Endometrial microvascular endothelial cells (primary cell): ENCODE measurements around the gene OR6S1. TPM values are rescaled to one million over a fixed set of nuclear protein-coding genes. Genes with fewer than 3 reads are reported as not detected.

Experiments used
- in situ Hi-C: cut with HindIII; loops from 2 replicates; pipeline ENCODE4 v1.10.0; 2017; ENCODE audit warnings: low sequenced_read_pairs, low pct_unique_long_range_greater_than_20kb; ENCODE audit errors: inconsistent ontology term
- total RNA-seq: library from RNA; depleted of rRNA; stranded (reverse); fragments of >200 nt; gene quantifications from one replicate; pipeline ENCODE4 v1.2.3, GENCODE V29; 2015; ENCODE audit errors: inconsistent ontology term

OR6S1 gene
- not detected for total RNA-seq

DNA sequence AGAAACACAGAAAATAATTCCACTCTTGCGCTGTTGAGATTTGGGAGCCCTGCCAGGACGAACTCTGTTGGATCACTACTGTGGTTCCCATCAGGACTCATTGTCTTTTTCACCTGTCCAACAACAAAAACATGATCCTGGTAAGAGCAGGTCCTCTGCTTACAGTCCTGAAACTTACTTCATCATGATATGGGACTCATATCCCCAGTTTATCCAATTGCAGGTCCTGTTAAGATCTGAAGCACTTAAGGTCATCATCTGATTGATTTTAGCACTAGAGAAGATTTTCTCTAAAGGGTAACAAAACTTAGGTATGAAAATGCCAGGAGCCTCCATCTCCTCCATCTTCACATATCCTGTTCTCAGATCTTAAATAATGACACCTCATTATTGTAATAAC, at the start of gene OR6S1:
Gene OR6S1 (minus strand): TSS at position 101 of the 400 bp plus-strand sequence. CDS start 0 bp downstream, at position 101.
- in situ Hi-C loops: no loop called here

GRCh38 chr14:20690848-20691640, 49.6 kb upstream of the OR6S1 start:
- in situ Hi-C loops: no loop called here

GRCh38 chr14:20688167-20688839, 46.8 kb upstream of the OR6S1 start, which contains the start of gene ANG:
Gene ANG (plus strand): TSS chr14:20688764. CDS start chr14:20693565, 4,801 bp downstream.
- in situ Hi-C loops: no loop called here

GRCh38 chr14:20687362-20688166, 46.1 kb upstream of the OR6S1 start:
- in situ Hi-C loops: no loop called here

- in situ Hi-C loops: no loop called here
Measured at GRCh38 chr14:20686386-20687143, 45.1 kb upstream of the OR6S1 start.

DNA sequence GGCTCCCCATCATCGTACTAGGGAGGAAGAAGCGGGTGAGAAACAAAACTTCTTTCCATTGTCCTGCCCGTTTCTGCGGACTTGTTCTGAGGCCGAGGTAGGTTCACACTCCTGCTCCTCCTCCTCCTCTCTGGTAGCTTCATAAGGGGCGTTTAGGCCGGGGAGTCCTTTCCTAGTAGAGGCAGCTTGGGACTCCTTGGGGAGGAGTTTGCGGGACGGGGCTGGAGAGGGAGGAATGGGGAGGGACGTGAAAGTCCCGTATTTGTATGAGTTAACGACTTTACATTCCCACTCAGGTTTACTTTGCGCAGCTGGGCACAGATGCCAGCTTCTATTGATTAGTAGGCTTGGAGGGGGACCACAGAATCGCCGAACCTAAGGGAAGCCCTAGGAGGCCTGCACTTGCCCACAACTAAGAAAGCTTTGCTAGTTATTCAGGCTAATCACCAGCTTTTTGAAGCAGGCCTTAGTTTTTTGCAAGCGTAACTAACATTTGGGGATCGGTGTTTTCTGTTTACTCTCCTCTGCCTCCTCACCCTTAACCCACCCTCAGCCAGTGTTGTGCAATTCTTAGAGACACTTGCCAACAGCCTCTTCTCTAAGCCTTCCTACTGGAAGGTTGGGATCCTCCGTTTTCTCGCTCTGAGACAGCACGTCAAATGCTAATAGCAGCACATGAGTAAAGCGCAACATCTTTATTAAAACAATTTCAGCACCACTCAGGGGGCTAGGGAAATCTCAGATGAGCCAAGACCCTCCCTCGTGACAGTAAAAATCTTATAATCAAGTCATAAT, 43.4 kb upstream of the OR6S1 start:
- in situ Hi-C loops: no loop called here

DNA sequence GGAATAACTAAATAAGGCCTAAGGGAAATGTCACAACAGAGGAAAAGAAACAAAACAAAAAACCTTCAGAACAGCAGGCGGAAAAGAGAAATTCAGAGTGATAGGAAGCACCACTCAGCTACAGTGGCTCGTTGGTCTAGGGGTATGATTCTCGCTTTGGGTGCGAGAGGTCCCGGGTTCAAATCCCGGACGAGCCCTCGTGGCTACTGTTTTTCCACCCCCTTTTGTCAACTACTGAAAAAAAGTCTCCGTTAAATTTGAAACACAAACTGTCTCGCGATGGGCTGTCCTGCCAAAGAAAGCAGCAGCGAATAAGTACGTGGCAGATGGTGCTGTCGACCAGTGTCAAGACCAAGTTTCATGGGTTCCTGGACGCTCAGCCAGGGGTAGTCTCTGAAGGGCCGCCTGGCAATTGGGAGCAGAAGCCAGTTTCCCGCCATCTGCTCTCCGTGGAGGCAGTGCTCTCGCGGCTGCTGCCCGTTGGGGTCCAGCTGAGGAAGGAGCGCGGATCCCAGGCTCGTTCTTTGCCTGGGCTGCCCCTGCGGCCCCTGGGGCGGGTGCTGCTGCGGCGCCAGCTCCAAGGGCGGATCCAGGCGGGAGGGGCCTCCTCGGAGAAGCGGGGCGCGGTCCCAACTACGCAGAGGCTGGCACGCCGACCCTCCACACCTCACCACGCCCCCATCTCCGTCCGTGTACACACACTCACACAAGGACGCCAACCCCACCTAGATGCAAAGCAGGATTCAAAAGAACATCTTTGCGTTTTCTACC, 42.6 kb upstream of the OR6S1 start, which contains the start of gene RNASE4:
Gene RNASE4 (plus strand): TSS at position 670 of the 771 bp plus-strand sequence. CDS start 14,812 bp downstream, outside the sequence.
- in situ Hi-C loops: no loop called here

DNA sequence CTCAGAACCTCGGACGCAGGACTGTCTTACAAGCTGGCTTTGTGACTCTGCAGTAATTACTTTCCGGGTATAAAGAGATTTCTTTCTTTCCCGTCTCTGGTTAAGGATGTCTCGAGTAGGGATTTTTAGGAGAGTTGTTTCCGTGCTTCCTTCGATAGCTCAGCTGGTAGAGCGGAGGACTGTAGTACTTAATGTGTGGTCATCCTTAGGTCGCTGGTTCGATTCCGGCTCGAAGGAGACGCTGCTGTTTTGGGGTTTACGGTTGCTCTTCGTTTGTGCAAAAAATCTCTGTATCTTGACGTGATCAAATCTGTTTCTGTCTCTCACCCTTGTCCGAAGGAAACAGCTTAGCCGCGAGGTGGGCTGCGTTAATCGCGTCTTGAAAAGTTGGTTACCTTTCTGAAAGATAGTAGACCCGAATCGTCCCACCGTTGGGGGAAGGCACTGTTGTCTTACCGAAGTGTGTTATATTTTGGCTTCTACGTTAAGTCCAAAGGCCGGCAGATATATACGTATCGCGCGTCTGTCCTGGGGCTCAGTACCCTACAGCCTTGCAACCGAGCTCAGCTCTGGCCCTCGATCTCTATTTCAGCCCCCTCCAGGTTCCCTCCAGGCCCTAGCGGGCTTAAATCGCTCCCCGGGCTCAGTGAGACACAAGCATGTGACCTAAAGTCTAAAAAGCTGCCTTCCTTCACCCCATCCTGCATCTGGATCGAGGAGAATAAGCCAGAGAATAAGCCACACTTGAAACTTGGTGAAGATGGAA, 41.8 kb upstream of the OR6S1 start:
- in situ Hi-C loops: no loop called here

GRCh38 chr14:20682435-20683124, 41.1 kb upstream of the OR6S1 start:
- in situ Hi-C loops: no loop called here

- in situ Hi-C loops: no loop called here
Measured at GRCh38 chr14:20682127-20682434, 40.6 kb upstream of the OR6S1 start.

DNA sequence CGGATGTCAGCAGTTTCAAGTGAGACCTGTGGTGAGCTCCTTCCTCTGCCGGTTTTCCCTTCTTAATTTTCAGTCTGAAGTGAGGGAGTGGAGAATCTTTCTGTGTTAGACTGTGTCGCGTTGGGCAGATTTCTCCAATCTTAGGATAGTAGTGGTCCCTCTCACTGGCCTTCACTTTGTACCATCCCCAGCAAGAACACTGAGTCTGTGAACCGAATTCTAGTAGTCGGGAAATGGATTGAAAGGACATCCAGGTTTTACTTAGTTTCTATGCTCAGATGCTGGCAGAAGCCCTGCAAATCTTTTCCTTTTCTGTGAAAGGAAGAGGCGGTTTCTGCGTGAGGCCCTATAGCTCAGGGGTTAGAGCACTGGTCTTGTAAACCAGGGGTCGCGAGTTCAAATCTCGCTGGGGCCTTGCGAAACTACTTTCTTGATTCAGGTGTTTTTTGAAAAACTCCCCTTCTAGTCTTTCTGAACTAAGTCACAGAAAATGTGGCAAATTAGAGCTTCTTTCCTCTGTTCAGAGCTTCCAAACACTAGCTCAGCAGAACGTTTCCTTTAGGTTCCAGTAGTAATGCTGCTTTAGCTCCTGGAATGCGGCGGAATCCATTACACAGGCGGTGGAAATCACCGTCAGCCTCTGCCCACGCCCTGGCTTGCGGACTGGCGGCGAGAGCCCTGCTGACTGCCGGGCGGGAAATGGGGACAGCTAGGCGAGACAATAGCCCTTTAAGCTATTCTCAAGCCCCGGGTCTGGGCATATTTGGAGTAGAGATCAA, 40.0 kb upstream of the OR6S1 start:
- in situ Hi-C loops: no loop called here

DNA sequence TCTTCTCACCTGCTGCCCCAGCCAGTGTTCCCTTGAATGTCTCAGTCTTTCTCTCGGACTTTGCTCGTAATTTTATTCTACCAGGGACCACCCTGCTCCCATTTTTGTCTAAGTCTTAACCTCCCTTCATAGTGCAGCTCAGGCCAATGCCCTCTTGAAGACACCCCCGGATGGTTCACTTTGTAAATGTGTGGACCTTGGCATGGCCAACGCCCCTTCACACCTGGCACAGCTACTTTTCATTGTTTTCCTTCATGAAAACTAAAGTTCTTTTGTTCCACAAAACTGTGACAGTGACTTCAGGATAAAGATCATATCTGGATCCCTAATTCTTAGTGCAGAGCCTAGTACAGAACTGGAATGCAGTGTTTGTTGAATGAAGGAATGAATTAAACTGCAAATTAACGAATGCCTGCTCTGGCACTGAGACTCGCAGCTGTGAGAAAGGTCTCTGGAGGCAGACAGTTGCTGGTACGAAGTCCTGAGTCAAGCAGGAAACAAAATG, 39.4 kb upstream of the OR6S1 start:
- in situ Hi-C loops: no loop called here

DNA sequence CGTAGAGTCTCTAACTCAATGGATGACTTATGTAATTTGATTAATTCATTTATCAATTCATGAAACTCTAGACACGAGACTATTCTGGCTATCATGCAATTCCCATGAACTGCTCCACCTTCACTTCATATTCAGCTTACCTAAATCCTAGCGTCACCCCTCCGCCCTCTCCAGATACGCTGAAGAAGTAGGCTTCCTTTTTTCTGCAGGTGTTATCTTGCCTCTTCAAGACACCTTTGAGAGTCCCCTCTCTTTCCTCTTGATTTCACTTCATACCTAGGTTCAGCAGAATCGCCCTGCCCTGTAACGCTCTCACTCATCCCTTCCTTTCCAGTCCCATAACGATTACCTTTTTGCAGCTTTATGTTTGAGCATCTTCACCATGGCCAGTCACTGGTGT, 38.9 kb upstream of the OR6S1 start:
- in situ Hi-C loops: no loop called here

- in situ Hi-C loops: no loop called here
Measured at GRCh38 chr14:20679907-20680306, 38.4 kb upstream of the OR6S1 start.

DNA sequence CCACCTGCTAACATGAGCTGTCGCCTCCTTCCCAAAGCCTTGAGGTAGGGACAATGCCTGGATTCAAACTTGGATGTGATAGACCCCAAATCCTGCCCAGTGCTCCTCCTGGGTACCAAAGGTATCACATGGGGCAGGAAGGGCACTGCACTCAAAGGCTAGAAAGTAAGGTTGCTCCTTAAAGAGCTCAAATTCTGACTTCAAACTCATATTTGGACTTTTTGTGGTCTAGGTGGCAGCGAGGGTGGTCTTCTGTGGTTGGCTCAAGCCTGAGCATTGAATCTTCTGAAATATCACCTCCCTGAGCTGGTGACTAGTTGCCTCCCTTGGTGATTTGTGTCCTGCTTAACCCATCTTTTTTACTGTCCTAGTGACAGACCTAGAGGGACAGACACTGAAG, 34.6 kb upstream of the OR6S1 start:
- in situ Hi-C loops: no loop called here
